Limb (tissue), 2 donors: ENCODE data around the gene IRAK4.
"Not testable (repeated sequence)": the region's sequence is repeated elsewhere in the genome, so short reads cannot be mapped to it uniquely, and the experiment has no call there.

Source experiments
- DNase-seq, 2 donors: peaks; one replicate each; pipeline ENCODE4 v3.0.0-alpha.2; 2016; ENCODE audit errors: extremely low spot score in 2 of 2

IRAK4 gene

GRCh38 chr12:43758728-43759563, at the start of gene IRAK4, which contains the start of gene PUS7L:
IRAK4 (plus strand) TSS chr12:43758951; CDS start chr12:43768112, 9,161 bp downstream.
PUS7L (minus strand) TSS chr12:43758790; CDS start chr12:43755245, 3,545 bp downstream.
- peak; percentile 95 to 97 for DNase-seq

DNA sequence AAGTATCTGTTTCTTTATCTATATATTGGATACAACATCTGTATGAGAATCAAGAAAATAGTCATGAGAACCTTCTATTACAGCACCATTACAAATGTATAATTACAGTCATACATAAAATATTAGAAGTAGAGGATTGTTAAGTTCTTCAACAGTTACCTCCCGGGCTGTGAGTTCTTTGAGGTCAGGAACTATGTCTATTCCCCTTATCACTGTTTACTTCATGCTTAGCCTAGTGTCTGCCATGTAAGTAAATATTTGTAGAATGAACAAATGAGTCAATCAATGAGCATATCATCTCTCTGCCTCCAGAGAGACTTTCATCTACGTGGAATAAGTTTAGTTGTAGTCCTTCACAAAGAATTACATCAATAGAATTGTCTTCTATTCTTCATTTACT, 47.4 kb upstream of the IRAK4 start:
- no peak for DNase-seq

GRCh38 chr12:43722621-43723020, 36.1 kb upstream of the IRAK4 start:
- DNase-seq, result no peak

GRCh38 chr12:43723134-43723533, 35.6 kb upstream of the IRAK4 start:
- DNase-seq, result no peak

DNA sequence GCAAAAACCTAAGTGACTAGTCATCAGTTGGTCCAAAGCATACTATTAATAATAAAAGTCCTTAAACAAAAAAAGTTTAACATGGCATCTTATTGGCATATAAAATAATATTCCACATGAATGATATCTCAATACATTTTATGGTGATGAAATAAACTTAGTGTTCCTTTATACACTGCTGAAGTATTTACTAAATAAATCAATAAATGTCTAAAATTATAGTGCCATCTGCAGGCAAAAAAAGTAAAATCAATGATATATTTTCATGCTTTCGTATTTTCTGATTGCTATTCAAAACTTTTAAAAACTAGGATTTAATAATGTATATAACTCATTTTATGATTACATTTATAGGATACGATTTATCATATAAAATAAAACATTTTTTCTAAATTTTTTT, 30.6 kb upstream of the IRAK4 start:
- DNase-seq, result peak in 1 of 2 donors; percentile 41

DNA sequence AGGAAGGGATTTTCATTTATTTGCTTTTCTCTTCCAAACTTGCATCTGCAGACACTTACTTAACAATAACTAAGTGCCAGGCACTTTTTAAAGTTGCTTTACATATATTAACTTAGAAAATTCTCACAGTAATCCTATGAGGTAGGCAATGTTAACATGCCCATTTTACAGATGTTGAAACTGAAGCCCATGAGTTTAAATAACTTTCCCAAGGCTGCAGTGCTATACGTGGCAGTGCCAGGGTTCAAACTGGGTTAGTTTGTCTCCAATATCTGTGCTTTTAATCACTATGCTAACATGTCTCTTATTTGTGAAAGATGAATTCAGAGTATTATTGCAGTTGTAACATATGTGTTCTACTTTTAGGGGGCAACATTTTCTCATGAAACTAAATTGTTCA, 30.1 kb upstream of the IRAK4 start:
- no peak for DNase-seq

DNA sequence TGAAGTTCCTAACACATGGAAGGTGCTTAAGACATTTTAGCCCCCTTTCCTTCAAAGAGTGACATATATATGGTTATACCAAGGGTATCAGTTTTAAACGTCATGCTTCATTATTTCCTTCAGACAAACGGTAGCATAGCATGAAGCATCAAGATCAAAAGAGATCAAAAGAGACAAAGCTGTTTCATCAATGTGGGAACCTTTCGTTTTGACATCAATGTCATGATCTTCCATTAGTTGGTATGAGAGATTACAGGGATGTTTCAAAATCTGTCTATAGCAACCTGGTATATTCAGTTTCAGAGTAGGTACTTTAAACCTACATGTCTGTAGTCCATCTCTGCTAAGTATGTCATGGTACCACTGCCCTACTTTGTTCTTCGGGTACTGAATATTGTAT, 28.5 kb upstream of the IRAK4 start:
- DNase-seq, result no peak

DNA sequence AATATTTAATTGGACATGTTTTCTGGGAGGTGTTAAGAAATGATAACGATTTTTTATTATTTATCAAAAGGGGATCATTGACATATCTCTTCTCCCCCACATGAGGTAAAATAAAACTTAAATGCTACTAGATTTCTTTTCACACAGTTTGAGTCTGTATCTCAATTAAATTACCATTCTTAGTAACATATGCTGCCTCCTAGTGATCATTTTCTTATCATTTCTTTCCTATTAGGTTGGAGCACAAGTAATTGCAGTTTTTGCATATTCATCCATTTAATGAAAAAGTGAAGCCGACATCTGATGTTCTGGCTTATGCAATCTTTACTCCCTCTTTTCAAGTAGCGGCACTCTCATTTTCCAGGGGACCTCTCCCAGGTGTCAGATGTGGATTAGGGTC, 25.1 kb upstream of the IRAK4 start:
- no peak for DNase-seq

DNA sequence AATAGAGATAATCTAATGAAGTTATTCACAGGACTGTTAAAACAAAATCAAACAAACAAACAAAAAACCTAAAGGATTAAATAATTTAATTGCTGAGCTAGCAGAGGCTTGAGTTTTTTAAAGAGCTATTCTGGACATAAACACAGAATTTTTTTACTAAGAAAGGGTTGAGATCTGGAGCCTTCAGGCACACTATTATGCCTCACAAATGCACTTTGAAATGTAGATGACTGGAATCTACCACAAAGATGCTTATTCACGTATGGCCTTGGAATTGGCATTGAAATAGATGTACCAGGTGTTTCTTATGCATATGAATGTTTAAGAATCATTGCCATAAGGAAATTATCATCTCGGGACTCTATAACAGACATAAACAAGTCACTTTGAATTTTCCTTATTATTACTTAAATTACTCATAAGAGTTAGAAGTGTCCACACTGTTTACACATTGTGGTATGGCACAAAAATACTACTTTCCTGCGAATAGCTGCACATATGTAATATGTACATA, 21.8 kb upstream of the IRAK4 start:
- no peak for DNase-seq

- DNase-seq, result no peak
Measured at GRCh38 chr12:43737646-43738045, 21.1 kb upstream of the IRAK4 start.

GRCh38 chr12:43740511-43741100, 18.1 kb upstream of the IRAK4 start:
- DNase-seq, result no peak

DNA sequence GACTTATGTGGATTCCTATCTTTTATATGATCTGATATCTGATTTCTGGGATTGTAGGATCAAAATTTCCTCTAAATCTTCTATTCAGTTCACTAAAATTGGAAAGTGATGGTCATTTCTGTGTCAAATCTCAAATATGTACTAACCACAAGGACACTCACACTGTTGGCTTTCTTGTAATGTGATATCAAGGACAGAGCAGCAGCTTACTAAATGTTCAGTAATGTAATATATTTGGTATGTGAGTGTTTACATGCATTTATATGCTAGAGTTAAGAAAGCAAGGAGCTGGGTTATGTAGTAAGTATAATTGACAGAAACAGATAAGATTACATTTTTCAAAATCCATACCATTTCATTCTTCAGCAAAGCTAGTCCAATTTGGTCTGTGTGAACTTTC, 16.6 kb upstream of the IRAK4 start:
- no peak for DNase-seq

DNA sequence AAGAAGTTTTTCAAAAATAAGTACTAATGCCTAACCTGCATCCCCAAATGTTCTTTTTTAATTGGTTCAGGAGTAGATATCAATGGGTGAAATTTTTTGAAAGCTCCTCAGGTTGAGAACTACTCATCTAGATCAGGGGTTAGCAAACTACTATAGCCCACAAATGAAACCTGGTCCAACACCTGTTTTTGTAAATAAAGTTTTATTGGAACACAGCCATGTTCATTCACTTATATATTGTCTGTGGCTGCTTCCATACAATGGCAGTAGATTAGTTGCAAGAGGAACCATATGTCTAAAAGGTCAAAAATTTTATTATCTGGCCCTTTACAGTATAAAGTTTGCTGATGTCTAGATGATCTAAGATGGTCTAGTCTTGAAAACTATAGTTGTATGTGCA, 13.9 kb upstream of the IRAK4 start:
- no peak for DNase-seq

DNA sequence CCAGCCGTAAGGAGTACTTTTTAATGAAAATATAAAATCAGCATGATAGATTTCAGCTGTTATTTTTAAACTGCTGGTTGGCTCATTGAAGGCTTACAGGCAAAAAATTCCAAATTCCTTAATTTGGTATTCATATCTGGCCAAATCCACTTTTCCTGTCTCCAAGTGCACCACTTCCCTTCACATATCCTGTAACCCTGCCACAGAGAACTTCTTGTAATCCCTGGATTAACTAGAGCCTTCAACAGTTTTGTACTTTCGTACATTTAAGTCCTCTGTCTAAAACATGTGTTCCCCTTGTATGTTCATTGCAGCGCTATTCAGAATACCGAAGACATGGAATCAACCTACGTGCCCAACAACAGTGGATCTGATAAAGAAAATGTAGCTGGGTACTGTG, 9.7 kb upstream of the IRAK4 start:
- no peak for DNase-seq

DNA sequence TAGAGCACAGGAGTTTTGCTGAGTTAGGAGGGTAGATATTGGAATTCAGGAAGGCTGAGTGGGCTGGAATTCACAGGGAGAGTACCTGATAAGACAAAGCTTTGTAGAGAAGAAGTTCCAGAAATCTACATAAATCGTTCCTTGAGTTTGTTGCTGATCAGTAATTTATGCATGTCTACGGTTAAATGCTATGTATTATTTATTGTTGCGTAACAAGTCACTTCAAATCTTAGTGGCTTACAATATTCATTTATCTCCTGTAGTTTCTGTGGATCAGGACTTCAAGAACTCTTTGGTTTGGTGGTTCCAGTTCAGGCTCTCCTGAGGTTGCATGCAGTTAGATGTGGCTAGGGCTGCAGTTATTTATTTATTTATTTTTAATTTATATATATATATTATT, 7.9 kb upstream of the IRAK4 start:
- DNase-seq, result no peak

- not testable (repeated sequence) for DNase-seq
Measured at GRCh38 chr12:43751360-43751759, 7.4 kb upstream of the IRAK4 start.

- DNase-seq, result no peak
Measured at GRCh38 chr12:43754015-43754414, 4.7 kb upstream of the IRAK4 start.

- DNase-seq, result no peak
Measured at GRCh38 chr12:43758247-43758727, 464 bp upstream of the IRAK4 start.

DNA sequence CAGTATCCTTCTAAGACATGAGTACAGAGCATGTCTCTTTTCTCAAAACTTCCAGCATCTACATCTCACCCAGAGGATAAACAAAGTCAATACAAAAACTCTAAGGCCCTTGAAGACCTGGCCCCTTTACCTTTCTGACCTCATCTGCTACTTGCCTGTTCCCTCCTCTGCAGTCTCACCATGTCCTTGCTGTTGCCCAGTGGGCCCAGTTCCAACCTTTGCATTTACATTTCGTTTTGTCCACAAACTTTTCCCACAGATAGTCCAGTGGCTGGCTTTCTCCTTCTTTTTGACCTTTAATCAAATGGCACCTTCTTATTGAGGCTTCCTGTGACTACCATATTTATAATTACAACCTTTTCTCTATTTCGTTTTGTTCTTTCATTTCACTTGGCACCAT, 1.6 kb downstream of the IRAK4 start:
- no peak for DNase-seq

- no peak for DNase-seq
Measured at GRCh38 chr12:43761500-43761899, 2.7 kb downstream of the IRAK4 start.

GRCh38 chr12:43762596-43762995, 3.8 kb downstream of the IRAK4 start:
- no peak for DNase-seq

- DNase-seq, result no peak
Measured at GRCh38 chr12:43763769-43764168, 5.0 kb downstream of the IRAK4 start.

DNA sequence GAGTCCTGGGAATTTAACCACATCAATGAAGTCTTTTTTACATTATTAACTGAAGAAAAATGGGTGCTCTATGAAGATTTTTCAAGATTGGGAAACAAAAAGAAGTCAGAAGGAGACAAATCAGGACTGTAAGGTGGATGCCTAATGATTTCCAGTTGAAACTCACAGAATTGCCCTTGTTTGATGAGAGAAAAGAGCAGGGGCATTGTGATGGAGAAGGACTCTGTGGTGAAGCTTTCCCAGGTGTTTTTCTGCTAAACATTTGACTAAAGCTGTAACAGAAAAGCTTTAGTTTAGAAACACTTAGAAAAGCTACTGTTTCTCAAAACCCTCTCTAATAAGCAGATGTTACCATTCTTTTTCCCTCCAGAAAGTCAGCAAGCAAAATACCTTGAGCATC, 5.8 kb downstream of the IRAK4 start:
- DNase-seq, result no peak
